ENCODE data around the gene COA8. TPM values are rescaled to one million over a fixed set of nuclear protein-coding genes. Genes with fewer than 3 reads are reported as not detected.

COA8 gene
- total and polyA plus RNA-seq, 2 donors (not counting 3 experiments of a cell fraction or from before 2014, with no cell fraction given), result 19.1 to 46.4 TPM

DNA sequence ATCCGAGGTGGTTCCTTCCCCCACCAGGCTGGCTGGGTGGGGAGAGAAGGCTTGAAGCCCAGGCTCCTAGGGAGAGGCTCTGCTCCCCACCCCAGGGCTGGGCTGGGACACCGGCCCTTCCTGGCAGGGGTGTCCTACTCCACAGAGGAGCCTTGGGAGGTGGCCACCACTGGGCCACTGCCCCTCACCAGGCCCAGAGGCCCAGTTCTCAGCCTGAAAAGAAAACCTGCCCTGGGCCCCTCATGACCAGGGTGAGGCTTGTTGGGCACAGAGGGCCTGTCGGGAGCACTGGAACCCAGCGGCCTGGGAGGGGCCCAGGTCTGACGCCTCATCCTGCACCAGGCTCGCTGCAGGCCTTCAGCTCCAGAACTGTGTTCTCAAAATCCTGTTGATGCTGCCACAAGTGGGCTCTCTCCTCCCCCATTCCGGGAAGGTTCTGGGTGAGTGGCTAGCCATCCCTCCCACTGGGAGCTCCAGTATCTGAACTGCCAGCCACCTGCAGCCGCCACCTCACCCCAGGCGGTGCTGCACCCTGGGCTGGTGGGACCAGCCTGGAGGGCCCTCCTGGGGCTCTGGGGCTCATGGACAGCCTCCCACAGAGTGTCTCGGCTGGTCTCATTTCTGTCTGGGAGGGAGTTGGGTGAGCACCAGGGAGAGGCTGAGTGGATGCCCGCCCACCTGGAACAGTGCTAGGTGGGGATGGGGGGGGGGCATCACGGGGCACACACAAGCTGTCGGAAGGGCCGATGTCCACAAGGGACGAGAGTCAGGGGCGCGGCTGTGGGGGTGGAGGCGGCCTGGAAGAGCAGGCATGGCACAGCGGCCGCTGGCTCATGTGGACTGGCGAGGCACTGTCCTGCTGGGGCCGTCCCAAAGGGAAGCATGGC is 12.1 kb upstream of the COA8 start:
- CTCF ChIA-PET, result interaction anchor here (0.9 to 14.4 kb wide), 3 partner anchors 32 to 51 kb away, joined by 4 to 209 read pairs (median 16); partner anchors contain the start of gene CKB
- BruUV-seq (replicated peaks), result no TSS peak

More for the DNA sequence above, 12.1 kb upstream of the COA8 start:
- dilution Hi-C loops (cut with MboI; ENCODE audit: extremely low pct_ligation_motif_present, low sequenced_read_pairs), result no loop called here
- POLR2A ChIA-PET, result no interaction called here
- no peaks in the 10 kb centered on the region for H3K9me1 ChIP-seq (replicated peaks; ENCODE audit: control insufficient read depth, extremely low read depth, insufficient read depth, low read length)
- TF ChIP-seq POLR2A (IDR thresholded peaks at IDR 0.05; ENCODE audit: low read depth, low read length), result no peak
- TF ChIP-seq EZH2 (IDR thresholded peaks at IDR 0.05; ENCODE audit: borderline replicate concordance, low read depth, low read length, severe bottlenecking), result no peak
- no peak for TF ChIP-seq GATA2 (IDR thresholded peaks at IDR 0.05; ENCODE audit: insufficient read depth, insufficient read length, low read depth, low read length)
- no peak for TF ChIP-seq JUN (IDR thresholded peaks at IDR 0.05; ENCODE audit: borderline replicate concordance, insufficient read depth, insufficient read length, low read depth)
- no peak for TF ChIP-seq POLR2AphosphoS5 (IDR thresholded peaks at IDR 0.05; ENCODE audit: insufficient read depth, low read depth, low read length)
- TF ChIP-seq, protein P1, sequence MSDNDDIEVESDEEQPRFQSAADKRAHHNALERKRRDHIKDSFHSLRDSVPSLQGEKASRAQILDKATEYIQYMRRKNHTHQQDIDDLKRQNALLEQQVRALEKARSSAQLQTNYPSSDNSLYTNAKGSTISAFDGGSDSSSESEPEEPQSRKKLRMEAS (IDR thresholded peaks at IDR 0.05; ENCODE audit: insufficient read depth, insufficient read length), result no peak
- TF ChIP-seq FOS (IDR thresholded peaks at IDR 0.05; ENCODE audit: borderline replicate concordance, insufficient read depth, low read length), result no peak
- no peak for TF ChIP-seq MYC (IDR thresholded peaks at IDR 0.05; ENCODE audit: low read depth, low read length)
- TF ChIP-seq, protein P2, sequence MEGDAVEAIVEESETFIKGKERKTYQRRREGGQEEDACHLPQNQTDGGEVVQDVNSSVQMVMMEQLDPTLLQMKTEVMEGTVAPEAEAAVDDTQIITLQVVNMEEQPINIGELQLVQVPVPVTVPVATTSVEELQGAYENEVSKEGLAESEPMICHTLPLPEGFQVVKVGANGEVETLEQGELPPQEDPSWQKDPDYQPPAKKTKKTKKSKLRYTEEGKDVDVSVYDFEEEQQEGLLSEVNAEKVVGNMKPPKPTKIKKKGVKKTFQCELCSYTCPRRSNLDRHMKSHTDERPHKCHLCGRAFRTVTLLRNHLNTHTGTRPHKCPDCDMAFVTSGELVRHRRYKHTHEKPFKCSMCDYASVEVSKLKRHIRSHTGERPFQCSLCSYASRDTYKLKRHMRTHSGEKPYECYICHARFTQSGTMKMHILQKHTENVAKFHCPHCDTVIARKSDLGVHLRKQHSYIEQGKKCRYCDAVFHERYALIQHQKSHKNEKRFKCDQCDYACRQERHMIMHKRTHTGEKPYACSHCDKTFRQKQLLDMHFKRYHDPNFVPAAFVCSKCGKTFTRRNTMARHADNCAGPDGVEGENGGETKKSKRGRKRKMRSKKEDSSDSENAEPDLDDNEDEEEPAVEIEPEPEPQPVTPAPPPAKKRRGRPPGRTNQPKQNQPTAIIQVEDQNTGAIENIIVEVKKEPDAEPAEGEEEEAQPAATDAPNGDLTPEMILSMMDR (IDR thresholded peaks at IDR 0.05; ENCODE audit: extremely low read depth in 1 of 2, insufficient read depth in 1 of 2, low read depth in 1 of 2, low read length in 2 of 2), result no peak
- H2AFZ ChIP-seq (ENCODE audit: low read depth, low read length), result no peak overlapping the region
- H3K4me1 ChIP-seq (ENCODE audit: control insufficient read depth, extremely low read depth, insufficient read depth, low read length), result no peaks in the 10 kb centered on the region
- H3K79me2 ChIP-seq (ENCODE audit: control insufficient read depth, insufficient read depth, low read length), result no peaks in the 10 kb centered on the region
- no peaks in the 10 kb centered on the region for H3K9me3 ChIP-seq (replicated peaks; ENCODE audit: control insufficient read depth, insufficient read depth, low read length)
- H3K27me3 ChIP-seq (ENCODE audit: control insufficient read depth in 2 of 2, insufficient read depth in 2 of 2, low read length in 2 of 2), result no peaks in the 10 kb centered on the region
- no peak for DNase-seq (ENCODE audit: low read depth, low spot score)
- intact Hi-C loops (cut with micrococcal nuclease), result no loop called here
- H4K20me1 ChIP-seq (replicated peaks; ENCODE audit: control insufficient read depth, extremely low read depth, insufficient read depth, low read length), result no peaks in the 10 kb centered on the region
- H3K4me3 ChIP-seq (replicated peaks in 1 of 3; ENCODE audit: insufficient read depth in 1 of 3, low read depth in 1 of 3, low read length in 3 of 3), result no peak overlapping the region
- H3K27ac ChIP-seq (ENCODE audit: insufficient read depth, low read depth, low read length), result no peak overlapping the region
- H3K4me2 ChIP-seq (ENCODE audit: insufficient read depth, low read length), result no peak overlapping the region
- no peaks in the 10 kb centered on the region for H3K36me3 ChIP-seq (ENCODE audit: control insufficient read depth in 2 of 2, extremely low read depth in 1 of 2, insufficient read depth in 2 of 2, low read length in 2 of 2)
- H3K9ac ChIP-seq (replicated peaks; ENCODE audit: extremely low read depth, insufficient read depth, low read length), result no peak overlapping the region
- FAIRE-seq, result no peak
